ENCODE measurements around the gene RIPPLY2.

RIPPLY2 gene

DNA sequence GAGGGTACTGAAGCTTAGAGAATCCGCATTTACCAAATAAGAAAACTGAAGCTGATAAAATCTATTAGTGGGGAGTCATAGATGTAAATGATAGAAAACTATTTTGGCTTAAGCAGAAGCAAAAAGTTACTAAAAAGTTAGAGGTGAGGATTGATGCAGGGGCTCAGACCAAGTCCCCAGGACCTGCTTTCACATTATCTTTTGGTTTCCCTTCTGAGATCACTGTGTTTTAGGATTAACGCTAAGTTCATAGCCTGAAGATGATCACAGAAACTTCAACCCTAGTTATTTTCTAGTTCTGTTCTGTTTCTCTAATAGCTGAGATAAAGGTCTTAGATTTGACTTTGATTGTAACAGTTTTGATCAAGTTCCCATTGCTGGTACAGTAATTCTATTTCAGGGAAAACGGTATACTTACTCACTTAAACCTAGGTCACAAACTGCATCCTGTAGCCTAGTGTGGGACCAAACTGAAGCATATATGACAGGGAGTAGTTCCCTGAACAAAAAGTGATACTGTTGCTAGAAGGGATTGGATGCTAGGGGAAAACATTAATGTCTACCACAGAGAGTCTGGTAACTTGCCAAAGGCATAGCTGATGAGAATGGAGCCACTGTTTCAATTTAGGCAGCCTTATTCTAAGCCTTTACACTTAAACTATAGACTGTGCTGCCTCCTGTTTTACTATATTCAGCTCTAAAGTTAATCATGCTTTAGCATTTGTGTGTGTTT is 19.4 kb downstream of the RIPPLY2 start:
- TF ChIP-seq GATA2 (IDR thresholded peaks at IDR 0.05; ENCODE audit: low read depth, low read length) = no peak
- TF ChIP-seq GATA3 (IDR thresholded peaks at IDR 0.05; ENCODE audit: low read depth, low read length) = no peak

DNA sequence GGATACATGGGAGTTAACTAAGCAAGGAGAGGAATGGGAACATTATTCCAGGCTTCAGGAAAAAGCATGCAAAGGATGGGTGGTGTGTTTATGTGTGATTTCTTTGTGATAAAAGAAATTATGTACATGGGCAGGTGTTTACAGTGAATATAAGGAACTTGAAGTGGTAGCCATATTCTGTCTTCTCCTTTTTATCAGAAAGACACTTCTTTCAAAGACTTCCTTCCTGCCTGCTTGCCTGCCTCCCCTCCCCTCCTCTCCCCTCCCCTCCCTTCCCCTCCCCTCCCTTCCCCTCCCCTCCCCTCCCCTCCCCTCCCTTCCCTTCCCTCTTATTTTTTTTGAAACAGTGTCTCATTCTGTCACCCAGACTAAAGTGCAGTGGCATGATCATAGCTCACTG is 20.7 kb downstream of the RIPPLY2 start:
- no peak for TF ChIP-seq GATA2 (IDR thresholded peaks at IDR 0.05; ENCODE audit: low read depth, low read length)
- no peak for TF ChIP-seq GATA3 (IDR thresholded peaks at IDR 0.05; ENCODE audit: low read depth, low read length)

DNA sequence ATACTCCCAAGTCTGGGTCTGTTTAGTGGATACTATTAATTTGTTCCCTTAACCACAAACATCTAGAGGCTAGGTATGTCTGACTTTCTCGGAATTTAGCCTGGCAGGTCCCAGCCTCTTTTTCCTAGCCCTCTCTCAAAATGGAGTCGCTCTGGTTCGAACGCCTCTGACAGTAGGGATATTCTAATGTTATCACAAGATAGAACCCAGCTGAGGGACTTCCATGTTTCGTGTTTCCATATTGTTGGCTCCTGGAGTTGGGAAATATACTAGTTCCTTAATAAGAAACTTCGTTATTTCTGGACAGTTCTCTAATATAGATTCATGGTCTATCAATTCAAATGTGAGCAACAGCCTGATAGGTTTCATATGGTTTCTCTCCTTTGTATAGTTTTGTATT is 22.7 kb downstream of the RIPPLY2 start:
- TF ChIP-seq GATA2 (IDR thresholded peaks at IDR 0.05; ENCODE audit: low read depth, low read length) = no peak
- no peak for TF ChIP-seq GATA3 (IDR thresholded peaks at IDR 0.05; ENCODE audit: low read depth, low read length)

DNA sequence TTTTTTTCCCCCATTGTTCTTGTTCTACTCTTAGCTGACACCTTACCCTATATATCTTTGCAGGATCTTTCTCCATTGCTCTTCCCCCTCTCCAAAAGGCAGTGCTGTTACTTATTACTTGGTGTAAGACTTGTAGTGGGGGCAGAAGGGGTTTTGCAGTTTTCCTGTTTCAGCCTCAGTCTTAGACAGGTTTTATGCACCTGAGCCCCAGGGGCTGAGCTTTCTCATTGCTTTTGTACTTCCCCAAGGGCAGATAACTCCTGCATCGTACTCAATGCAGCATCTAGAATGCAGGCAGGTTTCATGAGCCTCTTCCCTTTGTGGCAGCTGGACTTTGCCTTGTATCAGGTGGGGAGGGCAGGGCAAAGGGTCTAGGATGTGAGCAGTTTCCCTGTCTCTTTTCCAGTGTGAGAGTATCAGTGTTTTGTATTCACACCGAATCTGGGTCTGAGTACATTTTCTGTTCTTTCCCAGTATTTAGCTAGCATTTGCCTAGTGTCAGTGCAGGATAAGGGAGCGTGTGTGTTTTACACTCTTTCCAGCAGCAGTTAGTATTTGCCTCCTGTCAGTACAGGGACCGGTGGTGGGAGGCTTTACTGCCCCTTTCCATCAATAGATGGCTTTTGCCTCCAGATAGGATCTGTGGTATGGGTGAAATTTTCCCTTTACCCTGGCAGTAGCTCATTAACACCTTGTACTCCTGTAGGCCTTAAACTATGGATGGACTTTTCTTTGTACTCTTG is 25.9 kb downstream of the RIPPLY2 start:
- TF ChIP-seq GATA3 (IDR thresholded peaks at IDR 0.05; ENCODE audit: low read depth, low read length) (no peak), GATA2 (IDR thresholded peaks at IDR 0.05; ENCODE audit: low read depth, low read length) (no peak)

DNA sequence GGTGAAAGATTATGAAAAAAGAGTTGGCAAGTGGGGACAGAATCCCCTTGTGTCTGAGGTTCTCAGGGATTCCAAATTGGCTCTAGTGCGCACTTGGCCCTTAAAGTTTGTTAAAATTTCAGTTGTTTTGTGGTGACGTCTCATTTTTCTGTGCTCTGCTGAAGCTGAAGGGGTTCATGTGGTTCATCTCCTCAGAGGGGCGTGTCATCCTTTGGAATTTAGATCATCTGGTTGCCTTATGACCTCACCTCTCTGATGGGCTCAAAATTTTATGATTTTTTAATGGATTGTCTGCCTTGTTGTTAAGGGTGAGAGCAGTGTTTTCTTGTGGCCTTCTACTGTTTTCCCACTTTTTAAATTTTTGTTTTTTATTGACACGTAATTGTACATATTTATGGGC is 26.6 kb downstream of the RIPPLY2 start:
- TF ChIP-seq GATA3 (IDR thresholded peaks at IDR 0.05; ENCODE audit: low read depth, low read length) = no peak
- TF ChIP-seq GATA2 (IDR thresholded peaks at IDR 0.05; ENCODE audit: low read depth, low read length) = no peak

DNA sequence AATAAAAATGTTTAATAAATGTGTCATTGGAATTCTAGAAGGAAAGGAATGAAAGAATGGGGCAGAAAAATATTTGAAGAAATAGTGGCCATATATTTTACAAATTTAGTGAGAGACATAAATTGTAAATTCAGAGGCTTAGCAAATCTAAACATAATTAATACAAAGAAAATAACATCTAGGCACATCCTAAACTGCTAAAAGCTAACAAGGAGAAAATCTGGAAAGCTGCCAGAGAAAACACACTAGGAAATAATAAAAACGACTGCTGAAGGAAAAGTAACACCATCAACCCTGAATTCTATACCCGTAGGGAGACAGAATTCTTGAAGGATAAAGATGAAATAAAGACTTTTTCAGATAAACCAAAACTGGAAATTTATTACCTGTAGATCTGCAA is 30.1 kb downstream of the RIPPLY2 start:
- TF ChIP-seq GATA3 (IDR thresholded peaks at IDR 0.05; ENCODE audit: low read depth, low read length) = no peak
- no peak for TF ChIP-seq GATA2 (IDR thresholded peaks at IDR 0.05; ENCODE audit: low read depth, low read length)

DNA sequence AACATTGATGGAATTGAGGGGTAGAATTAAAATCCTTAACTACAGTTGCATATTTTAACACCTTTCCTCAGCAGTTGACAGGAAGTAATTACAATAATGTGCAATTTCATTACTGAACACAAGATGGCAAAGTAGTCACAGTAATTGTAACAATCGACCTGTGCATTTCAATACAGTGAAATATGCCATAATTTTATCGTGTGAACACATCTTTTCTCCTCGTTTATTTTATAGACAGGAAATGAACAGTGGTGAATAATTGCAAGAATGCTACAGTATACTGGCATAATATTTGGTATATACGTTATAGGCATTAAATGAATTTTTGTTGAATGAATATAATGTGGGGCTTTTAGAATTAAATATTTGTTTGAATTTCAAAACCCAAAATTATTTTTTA is 31.4 kb downstream of the RIPPLY2 start:
- no peak for TF ChIP-seq GATA3 (IDR thresholded peaks at IDR 0.05; ENCODE audit: low read depth, low read length)
- no peak for TF ChIP-seq GATA2 (IDR thresholded peaks at IDR 0.05; ENCODE audit: low read depth, low read length)

DNA sequence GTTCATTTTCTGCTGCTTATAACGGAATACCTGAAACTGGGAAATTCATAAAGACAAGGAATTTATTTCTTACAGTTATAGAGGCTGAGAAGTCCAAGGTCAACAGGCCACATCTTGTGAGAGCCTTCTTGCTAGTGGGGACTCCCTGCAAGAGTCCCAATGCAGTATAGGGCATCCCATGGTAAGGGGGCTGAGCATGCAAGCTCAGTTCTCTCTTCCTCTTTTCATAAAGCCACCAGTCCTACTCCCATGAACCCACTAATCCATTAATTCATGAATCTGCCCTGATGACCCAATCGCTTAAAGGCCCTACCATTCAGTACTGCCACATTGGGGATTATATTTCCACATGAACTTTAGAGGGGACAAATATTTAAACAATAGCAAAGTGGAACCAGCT is 32.8 kb downstream of the RIPPLY2 start:
- no peak for TF ChIP-seq GATA3 (IDR thresholded peaks at IDR 0.05; ENCODE audit: low read depth, low read length)
- TF ChIP-seq GATA2 (IDR thresholded peaks at IDR 0.05; ENCODE audit: low read depth, low read length) = no peak

DNA sequence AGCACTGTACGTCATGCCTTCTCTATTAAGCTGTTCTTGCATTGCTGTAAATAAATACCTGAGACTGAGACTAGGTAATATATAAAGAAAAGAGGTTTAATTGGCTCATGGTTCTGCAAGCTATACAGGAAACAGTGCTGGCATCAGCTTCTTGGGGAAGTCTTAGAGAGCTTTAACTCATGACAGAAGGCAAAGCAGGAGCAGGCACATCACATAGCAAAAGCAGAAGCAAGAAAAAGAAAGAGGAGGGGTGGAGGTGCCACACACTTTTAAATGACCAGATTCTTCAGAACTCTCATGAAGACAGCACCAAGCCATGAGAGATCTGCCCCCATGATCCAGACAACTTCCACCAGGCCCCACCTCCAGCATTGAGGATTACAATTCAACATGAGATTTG is 36.5 kb downstream of the RIPPLY2 start:
- TF ChIP-seq GATA3 (IDR thresholded peaks at IDR 0.05; ENCODE audit: low read depth, low read length) (no peak), GATA2 (IDR thresholded peaks at IDR 0.05; ENCODE audit: low read depth, low read length) (no peak)

DNA sequence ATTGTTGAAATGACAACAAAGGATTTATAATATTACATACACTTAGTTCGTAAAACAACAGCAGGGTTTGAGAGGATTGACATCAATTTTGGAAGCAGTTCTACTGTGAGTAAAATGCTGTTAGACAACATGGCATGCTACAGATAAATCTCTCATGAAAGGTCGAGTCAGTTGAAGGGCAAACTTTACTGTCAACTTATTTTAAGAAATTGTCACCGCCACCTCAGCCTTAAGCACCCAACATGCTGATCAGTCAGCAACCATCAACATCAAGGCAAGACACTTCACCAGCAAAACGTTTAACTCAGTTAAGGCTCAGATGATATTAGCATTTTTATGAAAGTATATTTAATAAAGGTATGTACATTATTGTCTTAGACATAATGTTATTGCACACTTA is 37.4 kb downstream of the RIPPLY2 start:
- TF ChIP-seq GATA2 (IDR thresholded peaks at IDR 0.05; ENCODE audit: low read depth, low read length) (no peak), GATA3 (IDR thresholded peaks at IDR 0.05; ENCODE audit: low read depth, low read length) (no peak)

DNA sequence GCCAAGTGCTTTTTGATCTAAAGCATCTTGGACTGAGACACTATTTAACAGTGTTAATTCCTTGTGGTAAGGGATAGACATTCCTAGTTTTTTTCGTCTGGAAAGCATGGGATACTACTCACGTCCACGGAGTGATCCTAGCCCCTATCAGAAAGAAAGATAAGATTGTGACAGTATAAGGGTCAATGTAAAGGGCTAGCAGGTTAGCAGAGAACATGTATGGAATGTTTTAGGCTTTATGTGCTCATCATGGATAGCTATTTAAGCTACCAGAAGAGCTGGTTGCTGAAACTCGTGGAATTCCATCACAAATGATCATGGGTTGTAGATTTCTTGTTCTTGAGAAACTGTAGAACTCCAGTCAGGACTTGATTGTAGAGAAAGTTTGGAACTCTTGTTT is 38.4 kb downstream of the RIPPLY2 start:
- TF ChIP-seq GATA3 (IDR thresholded peaks at IDR 0.05; ENCODE audit: low read depth, low read length) = no peak
- TF ChIP-seq GATA2 (IDR thresholded peaks at IDR 0.05; ENCODE audit: low read depth, low read length) = no peak

DNA sequence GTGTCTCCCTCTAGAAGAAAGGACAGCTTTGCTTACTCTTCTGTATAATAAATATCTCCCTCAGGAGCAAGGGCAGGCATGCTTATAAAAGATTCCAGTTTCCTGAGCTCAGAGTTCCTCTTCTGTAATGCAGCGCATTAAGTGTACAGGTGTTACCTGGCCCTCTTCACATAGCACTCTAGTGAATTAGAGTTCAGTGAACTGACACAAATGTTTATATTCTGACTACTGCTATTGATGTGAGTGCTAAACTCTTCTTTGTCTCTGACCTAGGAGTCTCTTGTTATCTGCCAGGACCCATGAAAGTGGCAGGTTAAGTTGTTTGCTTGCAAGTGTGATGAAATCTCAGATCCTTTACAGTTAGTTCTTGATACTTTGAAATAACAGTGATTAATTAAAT is 39.9 kb downstream of the RIPPLY2 start:
- no peak for TF ChIP-seq GATA3 (IDR thresholded peaks at IDR 0.05; ENCODE audit: low read depth, low read length)
- no peak for TF ChIP-seq GATA2 (IDR thresholded peaks at IDR 0.05; ENCODE audit: low read depth, low read length)

DNA sequence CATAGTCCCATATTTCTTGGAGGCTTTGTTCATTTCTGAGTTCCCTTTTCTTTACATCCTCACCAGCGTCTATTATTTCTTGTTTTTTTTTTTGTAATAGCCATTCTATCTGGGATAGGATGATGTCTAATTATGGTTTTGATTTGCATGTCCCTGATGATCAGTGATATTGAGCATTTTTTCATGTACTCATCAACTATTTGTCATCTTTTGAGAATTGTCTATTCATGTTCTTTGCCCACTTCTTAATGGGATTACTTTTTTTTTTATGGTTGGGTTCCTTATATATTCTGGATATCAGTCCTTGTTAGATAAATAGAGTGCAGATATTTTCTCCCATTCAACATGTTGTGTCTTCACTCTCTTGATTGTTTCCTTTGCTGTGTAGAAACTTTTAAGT is 48.5 kb downstream of the RIPPLY2 start:
- TF ChIP-seq GATA2 (IDR thresholded peaks at IDR 0.05; ENCODE audit: low read depth, low read length) (no peak), GATA3 (IDR thresholded peaks at IDR 0.05; ENCODE audit: low read depth, low read length) (no peak)

DNA sequence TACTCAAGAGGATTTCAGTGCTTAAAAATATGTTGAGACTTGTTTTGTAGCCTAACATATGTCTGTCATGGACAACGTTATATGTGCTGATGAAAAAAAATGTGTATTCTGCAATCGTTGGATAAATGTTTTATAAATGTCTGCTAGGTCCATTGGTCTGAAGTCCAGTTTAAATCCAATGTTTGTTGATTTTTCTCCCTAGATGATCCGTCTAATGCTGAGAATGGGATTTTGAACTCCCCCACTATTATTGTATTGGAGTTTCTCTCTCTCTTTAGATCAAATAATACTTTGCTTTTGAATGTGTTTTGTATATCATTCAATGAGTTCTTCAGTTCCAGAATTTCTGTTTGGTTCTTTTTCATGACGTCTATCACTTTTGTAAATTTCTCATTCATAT is 51.2 kb downstream of the RIPPLY2 start:
- TF ChIP-seq GATA3 (IDR thresholded peaks at IDR 0.05; ENCODE audit: low read depth, low read length) = no peak
- no peak for TF ChIP-seq GATA2 (IDR thresholded peaks at IDR 0.05; ENCODE audit: low read depth, low read length)

DNA sequence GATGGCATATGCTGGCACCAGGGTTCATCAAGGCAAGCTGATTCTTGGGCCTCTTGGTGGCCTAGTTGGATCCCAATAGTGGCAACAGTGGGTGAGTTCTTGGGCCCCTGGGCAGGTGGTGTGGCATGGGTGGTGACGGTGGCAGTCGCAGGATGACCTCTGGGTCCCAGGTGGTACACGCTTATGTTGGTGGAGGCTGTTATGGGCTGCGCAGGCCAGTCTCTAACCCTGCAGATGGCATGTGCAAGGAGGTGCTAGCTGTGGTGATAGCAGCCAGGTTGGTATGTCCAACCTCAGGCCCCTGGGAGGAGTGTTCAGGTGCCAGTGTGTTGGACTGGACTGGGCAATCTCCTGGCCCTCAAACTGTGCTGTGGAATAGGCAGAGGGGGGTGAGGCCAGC is 52.5 kb downstream of the RIPPLY2 start:
- TF ChIP-seq GATA3 (IDR thresholded peaks at IDR 0.05; ENCODE audit: low read depth, low read length) (no peak), GATA2 (IDR thresholded peaks at IDR 0.05; ENCODE audit: low read depth, low read length) (no peak)

Measured in SH-SY5Y (cell line).